NCI-H1930 (cell line): ENCODE data around the gene MAN2A1.
"Not testable (repeated sequence)": the region's sequence is repeated elsewhere in the genome, so short reads cannot be mapped to it uniquely, and the experiment has no call there.

Experiments
- DNase-seq, 2 experiments: peaks; one replicate each; lab custom pipeline; 2025; lab: John Stamatoyannopoulos, UW

Gene MAN2A1

DNA sequence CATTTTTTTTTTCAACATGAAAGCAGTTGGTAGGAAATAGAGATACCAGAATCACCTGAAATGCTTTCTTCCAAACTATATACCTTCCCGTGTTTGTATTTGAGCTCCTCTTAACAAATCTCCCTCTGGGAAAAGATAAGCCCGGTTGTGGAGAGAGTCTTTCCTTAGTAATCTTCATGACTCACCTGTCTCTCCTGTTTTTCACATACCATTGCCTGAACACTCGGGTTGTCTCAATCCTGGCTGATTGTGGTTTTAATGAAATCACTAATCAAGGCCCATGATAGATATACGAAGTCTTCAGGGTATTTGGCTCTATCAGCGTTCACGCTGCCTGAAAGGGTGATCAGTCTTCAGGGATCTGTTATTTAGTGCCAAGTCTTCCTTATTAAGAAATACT, 136.7 kb downstream of the MAN2A1 start:
- no peak for DNase-seq

DNA sequence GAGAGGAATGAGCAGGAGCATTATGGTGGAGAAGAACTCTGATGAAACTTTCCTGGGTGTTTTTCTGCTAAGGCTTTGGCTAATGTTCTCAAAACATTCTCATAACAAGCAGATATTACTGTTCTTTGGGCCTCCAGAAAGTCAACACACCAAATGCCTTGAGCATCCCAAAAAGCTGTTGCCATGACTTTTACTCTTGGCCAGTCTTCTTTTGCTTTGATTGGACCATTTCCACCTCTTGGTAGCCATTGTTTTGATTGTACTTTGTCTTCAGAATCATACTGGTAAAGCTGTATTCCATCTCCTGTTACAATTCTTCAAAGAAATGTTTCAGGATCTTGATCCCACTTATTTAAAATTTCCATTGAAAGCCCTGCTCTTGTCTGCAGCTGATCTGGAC, 139.6 kb downstream of the MAN2A1 start:
- no peak for DNase-seq

DNA sequence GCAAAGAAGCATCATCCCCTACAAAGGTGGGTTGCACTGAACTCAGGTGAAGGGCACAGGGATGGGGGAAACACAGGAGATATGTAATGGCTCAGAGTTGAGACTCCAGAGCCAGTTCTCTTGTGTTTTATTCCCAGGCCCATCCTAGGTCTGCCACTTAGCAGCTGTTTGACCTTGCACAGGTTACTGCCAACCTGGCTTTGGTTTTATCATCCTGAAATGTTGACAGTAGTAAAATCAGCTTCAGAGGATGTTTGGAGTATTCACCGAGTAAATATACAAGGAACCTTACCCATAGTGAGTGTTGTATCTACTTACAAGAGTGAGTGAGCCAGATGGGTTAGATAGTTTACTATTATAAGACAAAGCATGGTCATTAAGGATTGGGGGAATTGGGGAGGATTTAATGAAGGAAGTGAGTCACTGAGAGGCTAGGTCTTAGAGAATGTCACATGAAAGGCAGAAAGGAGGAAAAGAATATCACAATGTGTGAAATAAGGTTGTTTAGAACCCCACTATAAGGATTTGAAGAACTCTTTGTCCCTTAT, 141.3 kb downstream of the MAN2A1 start:
- DNase-seq, result no peak

DNA sequence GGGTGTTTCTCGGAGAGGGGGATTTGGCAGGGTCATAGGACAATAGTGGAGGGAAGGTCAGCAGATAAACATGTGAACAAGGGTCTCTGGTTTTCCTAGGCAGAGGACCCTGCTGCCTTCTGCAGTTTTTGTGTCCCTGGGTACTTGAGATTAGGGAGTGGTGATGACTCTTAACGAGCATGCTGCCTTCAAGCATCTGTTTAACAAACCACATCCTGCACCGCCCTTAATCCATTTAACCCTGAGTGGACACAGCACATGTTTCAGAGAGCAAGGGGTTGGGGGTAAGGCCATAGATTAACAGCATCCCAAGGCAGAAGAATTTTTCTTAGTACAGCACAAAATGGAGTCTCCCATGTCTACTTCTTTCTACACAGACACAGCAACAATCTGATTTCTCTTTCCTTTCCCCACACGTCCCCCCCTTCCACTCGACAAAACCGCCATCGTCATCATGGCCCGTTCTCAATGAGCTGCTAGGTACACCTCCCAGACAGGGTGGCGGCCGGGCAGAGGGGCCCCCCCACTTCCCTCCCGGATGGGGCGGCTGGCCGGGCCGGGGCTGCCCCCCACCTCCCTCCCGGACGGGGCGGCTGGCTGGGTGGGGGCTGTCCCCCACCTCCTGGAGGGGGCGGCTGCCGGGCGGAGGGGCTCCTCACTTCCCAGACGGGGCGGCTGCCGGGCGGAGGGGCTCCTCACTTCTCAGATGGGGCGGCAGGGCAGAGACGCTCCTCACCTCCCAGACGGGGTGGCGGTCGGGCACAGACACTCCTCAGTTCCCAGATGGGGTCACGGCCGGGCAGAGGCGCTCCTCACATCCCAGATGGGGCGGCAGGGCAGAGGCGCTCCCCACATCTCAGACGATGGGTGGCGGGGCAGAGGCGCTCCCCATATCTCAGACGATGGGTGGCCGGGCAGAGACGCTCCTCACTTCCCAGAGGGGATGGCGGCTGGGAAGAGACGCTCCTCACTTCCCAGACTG, 142.8 kb downstream of the MAN2A1 start:
- not testable (repeated sequence) for DNase-seq

DNA sequence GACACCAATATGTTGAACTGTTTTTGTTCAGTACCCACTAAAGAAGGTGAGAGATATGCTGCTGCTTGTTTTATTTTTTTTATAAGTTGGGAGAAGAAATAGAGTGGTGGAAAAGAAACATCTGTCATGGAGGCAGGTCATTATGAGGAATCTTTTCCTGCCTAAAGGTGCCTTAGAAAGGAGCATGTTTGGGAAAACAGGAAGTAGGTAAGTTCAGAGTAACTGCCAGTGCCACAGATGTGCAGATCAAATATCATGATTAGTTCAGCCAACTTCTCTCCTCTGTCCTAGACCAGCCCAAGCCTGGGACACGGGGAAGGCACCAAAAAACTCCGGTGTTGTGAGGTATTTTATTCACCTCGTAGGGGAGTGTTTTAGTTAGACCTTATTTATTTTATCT, 144.2 kb downstream of the MAN2A1 start:
- no peak for DNase-seq

DNA sequence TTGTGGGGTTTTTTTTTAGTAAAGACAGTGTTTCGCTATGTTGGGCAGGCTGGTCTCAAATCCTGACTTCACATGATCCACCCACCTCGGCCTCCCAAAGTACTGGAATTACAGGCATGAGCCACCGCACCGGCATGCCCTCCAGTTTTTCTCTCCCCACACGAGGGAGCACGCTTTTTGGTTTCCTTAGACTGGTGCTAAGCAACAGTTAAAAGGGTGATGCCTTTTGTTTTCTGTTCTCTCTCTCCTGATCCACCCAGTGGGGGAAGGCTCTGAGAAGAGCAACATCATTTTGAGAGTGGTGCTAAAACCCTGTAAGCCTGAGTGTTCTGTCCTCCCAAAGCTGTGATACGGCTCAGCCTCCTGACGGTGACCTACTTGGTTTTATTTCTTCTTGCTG, 146.6 kb downstream of the MAN2A1 start:
- DNase-seq, result no peak

DNA sequence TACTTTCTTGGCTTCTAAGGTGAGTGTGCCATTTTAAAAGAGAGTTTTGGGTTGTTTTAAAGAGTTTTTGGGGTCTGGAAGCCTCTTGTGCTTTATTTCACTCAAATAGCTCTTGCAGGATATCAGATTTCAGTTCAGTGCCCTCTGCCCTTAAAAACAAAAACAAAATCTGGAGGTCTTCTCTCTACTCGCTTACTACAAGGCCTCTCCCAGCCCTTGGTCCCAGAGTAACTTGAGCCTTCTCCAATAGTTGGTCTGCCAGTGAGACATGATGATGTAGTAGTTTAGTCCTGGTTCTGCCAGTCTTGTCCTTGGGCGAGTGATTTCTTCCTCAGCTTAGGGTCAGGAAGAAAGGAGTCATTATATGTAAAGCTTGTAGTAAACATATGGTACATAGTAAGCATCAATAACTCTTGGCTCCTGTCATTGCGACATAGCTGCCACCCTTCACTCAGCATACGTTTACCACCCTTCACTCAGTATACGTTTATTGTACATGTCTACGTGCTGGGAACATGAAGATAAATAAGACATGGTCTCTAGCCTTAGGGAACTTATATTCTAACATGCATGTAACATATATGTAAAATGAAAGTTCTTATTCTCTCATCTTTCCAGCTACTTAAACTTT, 147.6 kb downstream of the MAN2A1 start:
- no peak for DNase-seq

DNA sequence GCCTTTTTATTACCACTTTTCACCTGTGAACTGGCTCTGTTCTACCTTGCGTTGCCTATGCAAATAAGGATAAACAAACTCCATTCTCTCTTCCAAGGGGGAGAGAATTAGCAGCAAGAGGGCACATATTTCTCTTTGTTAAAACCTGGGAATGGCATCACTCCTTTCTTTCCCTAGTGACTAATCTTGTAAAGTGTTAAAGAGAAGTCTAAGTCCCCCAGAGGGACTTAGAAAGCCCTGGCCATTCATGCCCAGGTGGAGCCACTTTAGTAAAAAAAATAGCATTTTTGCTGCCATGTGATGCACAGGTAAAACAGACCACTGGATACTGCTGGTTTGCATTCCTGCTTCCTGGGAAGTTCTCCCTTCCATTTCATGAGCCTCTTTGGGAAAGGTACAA, 148.4 kb downstream of the MAN2A1 start:
- no peak for DNase-seq

DNA sequence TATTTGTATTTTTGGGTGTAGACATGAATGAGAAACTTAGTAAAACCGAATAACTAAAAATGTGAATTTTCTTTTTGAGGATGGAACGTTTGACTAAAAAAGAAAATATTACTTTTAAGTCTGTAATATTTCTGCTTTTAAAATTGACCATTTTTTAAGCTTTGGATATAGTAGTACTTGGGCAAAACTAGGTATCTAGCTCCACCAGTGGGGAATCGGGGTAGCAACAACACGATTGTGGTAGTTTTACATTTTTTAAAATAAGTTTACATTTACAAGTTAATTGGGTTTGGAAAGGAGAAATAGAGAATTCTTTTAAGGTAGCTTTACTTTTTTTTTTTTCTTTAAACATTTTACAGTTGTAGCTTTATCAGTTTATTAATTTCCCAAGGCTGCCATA, 154.4 kb downstream of the MAN2A1 start:
- no peak for DNase-seq

DNA sequence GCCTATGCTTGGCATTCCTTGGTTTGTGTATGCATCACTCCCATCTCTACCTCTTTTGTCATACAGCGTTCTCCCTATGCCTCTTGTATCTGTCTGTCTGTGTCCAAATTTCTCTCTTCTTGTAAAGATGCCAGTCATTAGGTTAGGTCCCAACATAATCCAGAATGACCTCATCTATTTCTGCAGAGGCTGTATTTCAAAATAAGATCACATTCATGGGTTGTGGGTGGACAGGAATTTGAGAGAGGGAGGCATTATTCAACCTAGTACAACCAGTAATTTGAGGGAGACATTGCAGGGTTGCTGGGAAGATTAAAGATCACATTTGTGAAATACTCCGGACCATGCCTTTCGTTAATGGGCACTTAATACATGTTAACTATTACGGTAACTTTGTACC, 155.0 kb downstream of the MAN2A1 start:
- DNase-seq, result no peak

DNA sequence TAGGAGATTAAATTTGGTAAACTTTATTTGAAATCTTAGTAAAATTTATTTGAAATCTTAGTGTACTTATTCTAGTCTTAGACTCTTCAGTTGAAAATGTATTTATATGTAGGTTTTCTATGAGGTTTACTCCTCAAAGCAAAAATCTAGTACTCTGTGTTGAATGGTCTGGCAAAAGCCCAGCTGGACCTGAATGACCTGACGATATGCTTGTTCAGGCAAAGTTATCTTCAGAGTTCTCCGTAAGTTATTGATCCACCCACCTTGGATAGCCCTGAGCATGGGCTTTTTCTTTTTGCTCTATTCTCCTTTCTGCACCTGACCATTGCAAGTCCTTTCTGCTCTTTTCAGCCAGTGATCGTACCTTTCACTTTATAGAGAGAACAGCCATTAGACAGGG, 158.4 kb downstream of the MAN2A1 start:
- no peak for DNase-seq

DNA sequence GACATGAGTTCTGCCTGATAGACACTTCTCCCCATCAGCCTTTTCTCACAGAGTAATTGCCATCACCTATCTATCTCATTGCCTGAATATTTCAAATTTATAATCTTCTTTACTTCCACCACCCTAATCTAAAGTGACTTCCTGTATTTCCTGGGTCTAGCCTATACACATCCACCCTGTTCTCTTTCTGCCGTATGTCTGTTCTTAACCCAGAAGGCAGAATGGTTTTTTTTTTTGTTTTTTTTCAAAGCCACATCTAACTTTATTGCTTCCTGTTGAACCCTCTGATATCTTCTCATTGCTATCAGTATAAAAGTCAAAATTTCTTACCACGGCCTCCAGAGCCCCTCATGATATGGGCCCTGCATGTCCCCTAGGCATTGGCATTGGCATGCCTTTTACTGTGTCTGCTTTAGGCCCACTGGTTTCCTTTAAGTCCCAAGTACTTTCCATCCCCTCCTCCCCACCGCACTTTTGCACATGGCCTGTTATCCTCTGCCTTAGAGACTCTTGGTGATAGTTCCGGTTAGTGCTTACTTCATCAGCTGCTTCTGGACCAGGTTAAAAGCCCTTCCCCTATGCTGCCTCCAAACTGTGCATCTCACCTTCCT, 159.9 kb downstream of the MAN2A1 start:
- DNase-seq, result no peak

DNA sequence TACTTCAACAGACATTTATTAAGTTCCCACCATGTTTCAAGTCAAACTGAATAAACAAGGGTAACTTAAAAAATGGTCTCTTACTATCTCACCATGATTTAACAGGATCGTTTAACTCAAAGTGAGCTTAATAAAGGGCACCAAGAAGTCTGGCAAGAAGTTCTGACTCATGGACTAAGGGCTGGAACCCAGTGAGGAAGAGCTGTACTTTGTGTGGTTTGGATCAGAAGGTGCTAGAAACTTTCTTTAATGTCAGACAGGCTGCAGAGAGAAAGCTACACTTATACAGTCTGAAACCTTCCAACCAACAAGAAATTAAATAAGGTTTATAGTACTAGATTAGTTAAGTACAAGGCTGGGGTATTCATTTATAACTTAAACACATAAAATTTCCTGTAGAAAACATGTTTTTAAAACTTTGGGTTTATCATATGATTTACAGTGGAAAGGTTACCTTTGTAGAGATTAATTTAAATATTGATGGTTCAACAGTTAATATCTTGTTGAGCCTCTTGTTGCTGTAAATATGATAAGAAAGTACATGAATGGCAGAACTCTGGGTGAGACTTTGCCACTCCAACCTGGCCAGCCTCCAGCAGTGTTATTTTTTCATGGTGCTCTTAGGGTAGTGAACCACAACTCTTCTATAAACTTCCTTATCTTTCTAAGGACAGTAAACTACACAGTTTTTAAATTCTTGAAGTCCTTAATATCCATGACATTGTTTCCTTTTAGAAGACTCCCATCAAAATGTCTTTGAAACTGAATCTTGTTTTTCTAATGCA, 162.8 kb downstream of the MAN2A1 start:
- DNase-seq, result no peak

DNA sequence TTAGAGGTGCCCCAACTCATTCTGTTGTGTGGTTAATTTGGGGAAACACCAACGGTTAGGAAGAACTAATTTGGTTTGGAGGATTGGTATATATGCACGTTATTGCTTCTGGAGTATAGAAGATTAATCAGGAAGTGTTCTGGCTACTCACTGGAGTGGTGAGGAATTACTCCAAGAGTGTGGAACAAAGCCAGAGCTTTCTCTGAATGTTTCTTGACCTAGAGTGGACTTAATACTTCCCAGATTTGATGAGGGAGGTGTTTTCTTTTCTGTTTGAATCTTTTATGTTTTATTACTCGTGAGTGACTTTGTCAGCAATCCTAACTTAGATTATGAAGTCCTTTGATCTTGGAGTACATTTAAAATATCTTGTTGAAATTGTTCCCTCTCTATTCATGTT, 163.7 kb downstream of the MAN2A1 start:
- no peak for DNase-seq

DNA sequence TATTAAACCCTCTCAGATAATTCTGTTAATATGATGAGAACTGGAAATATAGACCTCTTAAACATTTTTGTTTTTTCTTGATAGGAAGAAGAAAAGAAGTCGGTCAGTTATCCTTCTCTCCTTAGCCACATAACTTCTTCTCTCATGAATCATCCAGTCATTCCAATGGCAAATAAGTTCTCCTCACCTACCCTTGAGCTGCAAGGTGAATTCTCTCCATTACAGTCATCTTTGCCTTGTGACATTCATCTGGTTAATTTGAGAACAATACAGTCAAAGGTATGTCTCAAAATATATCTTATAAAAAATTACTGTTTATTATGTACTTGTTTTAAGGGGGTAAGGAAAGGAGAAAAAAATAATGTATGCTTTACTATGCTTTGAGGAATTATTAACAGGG, 165.3 kb downstream of the MAN2A1 start:
- no peak for DNase-seq

DNA sequence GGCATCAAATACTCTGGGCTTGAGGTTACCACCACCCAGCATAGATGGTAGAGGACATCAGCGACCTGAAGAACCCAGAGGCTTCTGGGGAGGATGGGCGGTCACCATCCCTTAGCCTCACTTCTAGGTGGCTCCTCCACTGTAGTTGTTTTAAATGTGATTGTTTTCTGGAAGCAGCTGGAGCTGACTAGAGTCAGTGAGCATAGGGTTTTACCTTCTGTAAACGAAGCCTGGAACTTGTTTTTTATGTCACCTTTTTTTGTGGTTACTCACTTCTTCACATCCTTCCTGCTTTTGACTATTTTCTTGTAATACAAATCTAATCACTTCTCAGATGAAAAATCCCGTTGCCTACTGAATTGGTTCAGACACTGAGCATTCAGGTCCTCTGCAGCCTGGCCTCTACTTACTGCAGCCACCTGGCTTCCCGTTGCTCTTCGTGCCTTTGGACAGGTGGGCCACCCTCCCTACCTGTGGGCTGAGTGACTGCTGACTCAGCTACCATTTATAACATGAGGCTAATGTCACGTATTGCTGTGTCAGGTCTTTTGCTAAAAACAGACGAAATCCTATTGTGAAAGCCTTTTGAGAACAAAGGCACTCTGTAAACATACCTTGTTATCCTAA, 167.8 kb downstream of the MAN2A1 start:
- DNase-seq, result no peak

DNA sequence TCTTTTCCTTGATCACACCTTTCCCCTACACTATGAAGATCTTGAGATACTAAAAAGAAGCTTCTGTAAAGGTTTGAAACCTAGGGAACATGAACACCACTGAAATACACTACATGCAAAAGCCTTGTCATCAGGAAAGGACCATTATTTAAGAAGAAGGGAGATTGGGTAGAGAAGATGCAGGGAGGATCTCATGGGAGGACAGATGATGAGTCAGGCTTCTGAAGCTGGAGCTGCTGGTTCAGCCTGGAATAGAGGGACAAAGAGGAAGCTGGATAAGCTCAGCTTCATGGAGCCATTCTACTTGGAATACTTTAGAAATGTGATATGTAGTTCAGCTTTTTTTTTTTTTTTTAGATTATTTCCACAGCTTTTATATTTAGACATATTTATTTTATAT, 169.8 kb downstream of the MAN2A1 start:
- DNase-seq, result no peak

DNA sequence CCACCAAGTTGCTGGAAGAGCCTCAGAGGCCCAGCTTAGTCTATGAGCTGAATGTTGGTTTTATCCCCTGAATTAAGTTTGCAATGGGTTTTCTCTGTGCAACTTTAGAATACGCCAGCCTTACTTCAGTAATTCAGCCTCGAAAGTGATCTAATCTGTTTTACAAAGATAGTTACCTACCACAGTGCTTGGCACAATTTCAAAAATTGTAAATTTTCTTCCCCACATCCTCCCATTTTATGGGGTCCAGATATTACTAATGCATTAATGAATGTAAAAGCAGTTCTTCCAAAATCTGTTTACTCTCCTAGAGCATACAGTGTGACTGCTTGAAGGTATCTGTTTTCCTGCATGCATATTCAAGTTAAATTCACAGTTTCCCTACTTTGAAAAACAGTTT, 172.6 kb downstream of the MAN2A1 start:
- no peak for DNase-seq

DNA sequence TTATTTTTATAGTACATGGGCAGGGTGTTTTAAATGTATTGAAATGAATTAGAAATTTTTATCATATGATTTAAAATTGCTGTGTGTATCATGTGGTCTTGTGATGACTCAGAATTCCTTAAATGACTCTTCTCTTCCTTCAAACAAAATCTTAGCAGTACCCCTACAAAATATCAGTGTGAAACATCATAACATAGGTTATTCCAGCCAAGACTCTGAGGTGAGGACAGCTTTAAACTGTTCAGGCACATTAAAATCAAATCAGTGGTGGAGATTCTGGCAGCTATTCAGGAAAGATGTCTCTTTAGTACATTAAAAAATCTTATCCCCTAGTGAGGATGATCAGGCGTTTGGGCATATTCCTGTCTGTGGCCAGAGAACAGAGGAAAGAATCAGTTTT, 174.0 kb downstream of the MAN2A1 start:
- DNase-seq, result no peak

DNA sequence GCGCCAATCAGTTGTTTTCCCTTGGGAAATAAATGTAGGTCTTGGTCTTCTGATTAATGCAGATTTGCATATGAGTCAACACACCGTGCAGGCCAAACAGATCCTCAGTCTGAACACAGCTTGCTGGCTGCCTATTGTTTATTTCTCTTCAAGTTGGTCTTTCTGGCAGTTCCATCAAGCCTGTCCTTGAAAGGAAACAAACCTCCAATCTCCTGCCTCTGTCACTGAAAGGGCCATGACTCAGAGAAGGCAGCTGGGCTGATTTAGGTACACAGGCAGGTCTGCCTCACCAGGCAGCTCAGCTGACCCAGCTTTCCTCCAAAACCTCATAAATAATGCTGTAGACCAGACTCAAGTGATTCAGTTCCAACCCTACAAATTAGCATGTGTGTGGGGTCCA, 175.9 kb downstream of the MAN2A1 start:
- no peak for DNase-seq

DNA sequence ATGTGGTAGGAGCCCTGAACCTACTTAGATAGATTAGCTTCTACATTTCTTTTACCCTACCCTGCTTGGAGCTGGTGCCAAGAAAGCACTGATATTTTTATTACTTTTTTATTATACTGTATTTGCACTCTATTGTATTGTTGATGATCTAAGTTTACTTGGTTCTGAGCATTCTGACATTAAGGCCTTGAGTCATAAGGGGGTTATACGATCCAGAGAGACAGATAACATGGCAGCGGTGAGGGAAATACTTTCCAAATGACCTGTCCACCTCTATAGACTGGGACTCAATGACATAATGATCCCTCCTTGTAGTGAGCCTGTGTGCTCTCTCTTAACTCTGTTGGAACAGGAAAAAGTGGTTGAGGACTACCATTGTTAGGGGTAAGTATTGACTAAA, 176.3 kb downstream of the MAN2A1 start:
- no peak for DNase-seq

DNA sequence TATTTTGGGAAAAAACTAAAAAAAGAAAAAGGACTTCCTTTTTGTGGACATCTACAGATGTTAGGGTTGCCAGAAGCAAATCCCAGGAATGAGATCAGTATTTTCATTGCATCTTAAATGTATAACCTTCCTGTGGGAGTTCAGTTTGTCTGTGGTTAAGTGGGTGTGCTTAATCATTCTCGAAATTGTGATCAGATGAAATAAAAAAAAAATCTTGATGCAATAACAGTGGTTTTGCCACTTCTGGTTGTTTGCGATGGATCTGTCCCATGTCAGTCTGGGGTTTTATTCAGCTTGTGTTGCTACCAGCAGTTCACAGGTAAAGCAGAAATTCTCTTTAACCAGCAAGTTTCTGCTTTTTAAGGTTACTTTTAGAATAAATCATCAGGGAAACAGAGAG, 179.0 kb downstream of the MAN2A1 start:
- DNase-seq, result no peak
